Mucosa of descending colon (tissue), 3 donors: ENCODE measurements around the gene RFX8. TPM values are rescaled to one million over a fixed set of nuclear protein-coding genes. Genes with fewer than 3 reads are reported as not detected.
"Not testable (repeated sequence)": the region's sequence is repeated elsewhere in the genome, so short reads cannot be mapped to it uniquely, and the experiment has no call there.

ENCODE experiments used
- ATAC-seq: fragments of 200-7000 bp; cut with Tn5 transposase; one replicate; pipeline ENCODE4 v1.9.1; 2020; ENCODE audit warnings: mild to moderate bottlenecking, moderate library complexity
- DNase-seq, 3 donors: peaks; one replicate each; pipeline ENCODE4 v3.0.0-alpha.2; 2020
- H3K36me3 ChIP-seq: fragments of 200-600 bp; one replicate; pipeline ENCODE4 v1.8.0; 2021; ENCODE audit warnings: low read depth, mild to moderate bottlenecking
- H3K4me1 ChIP-seq: fragments of 200-600 bp; one replicate; pipeline ENCODE4 v1.8.0; 2021; ENCODE audit warnings: low read depth, mild to moderate bottlenecking
- H3K4me3 ChIP-seq: fragments of 200-600 bp; one replicate; pipeline ENCODE4 v1.8.0; 2021; ENCODE audit warnings: mild to moderate bottlenecking
- H3K9me3 ChIP-seq: fragments of 200-600 bp; one replicate; pipeline ENCODE4 v1.8.0; 2021; ENCODE audit warnings: mild to moderate bottlenecking
- CTCF ChIP-seq: fragments of 200-600 bp; IDR thresholded peaks from one replicate; pipeline ENCODE4 v1.8.0; 2022; ENCODE audit warnings: antibody characterized with exemption, mild to moderate bottlenecking
- intact Hi-C, 2 donors: fragments of 100-400 bp; cut with DNase I in 1 of 2; cut with micrococcal nuclease in 1 of 2; formaldehyde crosslinking; loops; one replicate each; pipeline versions ENCODE4 v1.11.0 to v1.11.1; 2022; cut with DNase I, micrococcal nuclease
- total RNA-seq, 3 donors: library from RNA; stranded (reverse); fragmentation: NEBNext Ultra II Directional in 2 of 3; extraction: Animal tissue kit (Norgen Biotek cat#: 25700) in 2 of 3; gene quantifications; one replicate each; pipeline versions ENCODE4 v1.2.1 to v1.2.4, GENCODE V29; 2021 to 2023
- donor health status: DM: no; HTN: no; CAD: no; lungs with moderate emphysema.
- donor health status: DM: no; HTN: no; CAD: no.
- donor health status: DM: no; HTN: yes; CAD: no.

Gene RFX8
- total RNA-seq, 3 donors from 2014 or later = not detected

GRCh38 chr2:101509499-101510284, 34.8 kb upstream of the RFX8 start:
- Histone ChIP-seq H3K36me3 (no peaks in the 10 kb centered on the region), H3K4me1 (no peaks in the 10 kb centered on the region), H3K4me3 (no peak overlapping the region), H3K9me3 (no peaks in the 10 kb centered on the region)
- DNase-seq (no peak), ATAC-seq (no peak)
- intact Hi-C loops = no loop called here
- no peak for TF ChIP-seq CTCF

DNA sequence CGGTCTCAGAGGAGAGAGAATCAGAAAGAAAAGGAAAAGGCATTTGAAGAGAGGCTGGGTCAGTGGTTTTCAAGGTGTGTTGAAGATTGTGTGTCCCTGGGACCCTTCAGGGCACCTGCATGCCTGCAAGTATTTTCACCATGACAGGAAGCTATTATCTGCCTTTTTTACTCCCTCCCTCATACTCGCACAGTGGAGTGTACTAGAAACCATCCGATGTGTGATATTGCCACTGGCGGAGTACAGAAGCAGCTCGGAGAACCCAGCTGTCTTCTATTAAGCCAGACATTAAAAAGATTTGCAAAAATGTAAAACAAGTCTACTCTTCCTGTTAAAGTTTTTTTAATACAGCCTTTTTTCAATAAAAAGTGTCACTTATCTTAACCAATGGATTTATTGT, 33.7 kb upstream of the RFX8 start:
- H3K4me1 ChIP-seq = no peaks in the 10 kb centered on the region
- TF ChIP-seq CTCF = no peak
- no peak overlapping the region for H3K4me3 ChIP-seq
- ATAC-seq (no peak), DNase-seq (no peak)
- intact Hi-C loops = no loop called here
- no peaks in the 10 kb centered on the region for H3K9me3 ChIP-seq
- no peaks in the 10 kb centered on the region for H3K36me3 ChIP-seq

DNA sequence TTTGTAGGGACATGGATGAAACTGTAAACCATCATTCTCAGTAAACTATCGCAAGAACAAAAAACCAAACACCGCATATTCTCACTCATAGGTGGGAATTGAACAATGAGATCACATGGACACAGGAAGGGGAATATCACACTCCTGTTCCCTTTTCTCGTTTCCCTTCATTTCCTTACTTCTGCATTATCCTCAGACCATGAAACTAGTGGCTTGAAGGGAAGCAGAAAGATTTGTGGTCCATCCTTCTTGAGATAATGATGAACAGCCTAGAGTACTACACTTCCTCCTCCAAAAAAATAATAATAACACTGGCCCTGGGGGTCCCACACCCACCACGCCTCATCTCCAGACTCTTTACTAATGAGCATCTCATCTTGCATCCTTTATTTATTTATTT, 30.4 kb upstream of the RFX8 start:
- intact Hi-C loops, H3K36me3 ChIP-seq, ATAC-seq, H3K4me1 ChIP-seq, DNase-seq, H3K4me3 ChIP-seq, H3K9me3 ChIP-seq: not testable (repeated sequence)

GRCh38 chr2:101504744-101505143, 29.8 kb upstream of the RFX8 start:
- H3K9me3 ChIP-seq, intact Hi-C loops, H3K4me1 ChIP-seq, DNase-seq, ATAC-seq, H3K4me3 ChIP-seq, H3K36me3 ChIP-seq: not testable (repeated sequence)

GRCh38 chr2:101502095-101502494, 27.2 kb upstream of the RFX8 start:
- no peaks in the 10 kb centered on the region for H3K4me1 ChIP-seq
- TF ChIP-seq CTCF = no peak
- no peaks in the 10 kb centered on the region for H3K36me3 ChIP-seq
- intact Hi-C loops = no loop called here
- no peak for DNase-seq
- no peaks in the 10 kb centered on the region for H3K9me3 ChIP-seq
- no peak for ATAC-seq
- no peak overlapping the region for H3K4me3 ChIP-seq

- H3K9me3 ChIP-seq = no peaks in the 10 kb centered on the region
- no peaks in the 10 kb centered on the region for H3K36me3 ChIP-seq
- intact Hi-C loops = no loop called here
- H3K4me3 ChIP-seq = no peak overlapping the region
- H3K4me1 ChIP-seq = no peaks in the 10 kb centered on the region
- no peak for ATAC-seq
- no peak for DNase-seq
- TF ChIP-seq CTCF = no peak
These were observed 26.5 kb upstream of the RFX8 start for GRCh38 chr2:101501443-101501842.

DNA sequence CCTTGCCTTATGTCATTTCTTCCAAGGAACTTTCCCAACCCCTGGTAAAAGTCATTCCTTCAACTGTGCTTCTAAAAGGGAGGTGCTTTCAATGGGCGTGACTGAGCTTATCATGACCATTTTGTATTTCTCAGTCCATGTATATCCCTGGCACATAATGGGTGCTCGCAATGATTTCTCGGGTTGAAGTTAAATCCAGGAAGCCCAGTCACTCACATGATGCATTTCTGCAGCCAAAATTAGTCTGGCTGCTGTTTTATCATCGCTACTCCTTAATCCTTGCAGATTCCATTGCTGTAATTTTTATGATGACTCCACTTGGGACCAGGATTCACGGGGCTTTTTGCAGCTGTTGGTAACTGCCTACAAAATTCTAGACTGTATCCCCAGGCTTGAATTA, 25.9 kb upstream of the RFX8 start:
- no peak for DNase-seq
- Histone ChIP-seq H3K36me3 (no peaks in the 10 kb centered on the region), H3K9me3 (no peaks in the 10 kb centered on the region), H3K4me3 (no peak overlapping the region), H3K4me1 (no peaks in the 10 kb centered on the region)
- intact Hi-C loops = no loop called here
- no peak for ATAC-seq
- TF ChIP-seq CTCF = no peak
